TTC549 (cell line): ENCODE measurements around the gene KLHL25.

Source experiments
- FAIRE-seq: peaks from 2 replicates; lab custom pipeline; 2012; peaks lifted over from hg19 to GRCh38; lab: Jason Lieb, UNC

Gene KLHL25

DNA sequence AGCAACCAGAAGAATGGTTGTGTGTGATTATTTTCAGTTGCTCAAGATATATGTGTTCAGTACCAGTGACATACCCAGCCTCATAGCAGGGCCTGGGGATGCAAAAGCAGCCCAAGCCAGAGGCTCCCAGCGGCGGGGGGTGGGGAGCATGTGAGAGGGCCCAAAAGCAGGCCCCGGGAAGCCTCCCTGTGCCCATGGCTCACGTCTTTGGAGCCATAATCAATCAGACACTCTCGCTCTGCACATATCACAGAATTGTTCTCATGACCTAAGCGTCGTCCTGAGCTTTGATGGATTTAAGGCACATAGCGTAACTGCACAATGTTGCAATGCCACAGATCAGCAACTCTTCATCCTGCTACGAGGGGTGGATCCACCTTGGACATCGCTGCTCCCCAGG is 20.8 kb downstream of the KLHL25 start:
- FAIRE-seq: no peak

GRCh38 chr15:85773249-85773648 is 21.5 kb downstream of the KLHL25 start:
- FAIRE-seq: no peak

DNA sequence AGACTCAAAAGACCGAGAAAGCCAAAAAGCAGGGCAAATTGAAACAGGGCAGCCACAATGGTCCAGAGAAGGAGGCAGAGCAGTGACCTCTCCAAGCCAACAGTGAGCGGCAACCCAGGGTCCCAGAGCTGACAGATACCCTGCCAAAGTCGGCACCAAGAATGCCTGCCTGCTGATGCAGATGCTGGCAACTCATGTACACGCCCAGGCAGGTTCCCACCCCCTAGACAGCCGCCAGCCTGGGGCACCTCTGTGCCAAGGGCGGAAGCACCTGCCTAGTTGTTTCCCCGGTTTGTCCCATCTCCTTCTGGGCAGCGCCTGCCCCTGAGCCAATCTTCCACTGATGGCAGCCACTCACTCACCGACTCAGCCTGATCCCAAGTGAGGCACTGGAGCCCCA is 22.1 kb downstream of the KLHL25 start:
- no peak for FAIRE-seq

DNA sequence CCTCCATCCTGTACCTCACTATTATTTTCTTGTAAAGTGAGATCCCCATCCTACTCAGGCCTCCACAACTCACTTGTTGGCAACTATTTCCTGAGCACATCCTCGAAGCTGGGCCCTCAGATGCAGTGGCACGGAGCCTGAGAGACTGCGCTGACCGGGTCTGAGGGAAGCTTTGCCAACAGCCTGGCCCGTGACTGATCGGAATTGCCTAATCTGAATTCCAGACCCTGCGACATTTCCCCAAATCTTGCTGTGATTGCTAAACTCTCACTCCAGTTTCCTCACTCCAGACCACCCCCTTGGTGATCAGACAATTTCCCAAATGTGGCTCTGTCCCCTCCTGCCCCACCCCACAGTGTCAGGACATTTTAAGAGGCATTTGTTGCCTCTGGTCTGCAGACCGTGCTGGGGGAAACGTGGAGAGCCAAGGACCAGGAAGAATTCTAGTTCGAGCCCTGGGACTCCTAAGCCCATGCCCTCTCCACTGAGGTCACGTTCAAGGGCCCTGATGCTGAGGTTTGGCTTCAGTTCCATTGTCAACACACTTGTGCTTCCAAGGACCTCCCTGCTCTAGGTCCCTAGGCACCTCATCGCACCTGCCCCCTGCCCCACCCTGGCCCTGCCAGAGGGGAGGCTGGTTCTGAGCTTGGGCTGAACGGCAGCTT is 22.8 kb downstream of the KLHL25 start:
- no peak for FAIRE-seq

- no peak for FAIRE-seq
Observed at GRCh38 chr15:85771271-85771670, 23.5 kb downstream of the KLHL25 start.

- no peak for FAIRE-seq
Observed at GRCh38 chr15:85770096-85771041, 24.4 kb downstream of the KLHL25 start.

DNA sequence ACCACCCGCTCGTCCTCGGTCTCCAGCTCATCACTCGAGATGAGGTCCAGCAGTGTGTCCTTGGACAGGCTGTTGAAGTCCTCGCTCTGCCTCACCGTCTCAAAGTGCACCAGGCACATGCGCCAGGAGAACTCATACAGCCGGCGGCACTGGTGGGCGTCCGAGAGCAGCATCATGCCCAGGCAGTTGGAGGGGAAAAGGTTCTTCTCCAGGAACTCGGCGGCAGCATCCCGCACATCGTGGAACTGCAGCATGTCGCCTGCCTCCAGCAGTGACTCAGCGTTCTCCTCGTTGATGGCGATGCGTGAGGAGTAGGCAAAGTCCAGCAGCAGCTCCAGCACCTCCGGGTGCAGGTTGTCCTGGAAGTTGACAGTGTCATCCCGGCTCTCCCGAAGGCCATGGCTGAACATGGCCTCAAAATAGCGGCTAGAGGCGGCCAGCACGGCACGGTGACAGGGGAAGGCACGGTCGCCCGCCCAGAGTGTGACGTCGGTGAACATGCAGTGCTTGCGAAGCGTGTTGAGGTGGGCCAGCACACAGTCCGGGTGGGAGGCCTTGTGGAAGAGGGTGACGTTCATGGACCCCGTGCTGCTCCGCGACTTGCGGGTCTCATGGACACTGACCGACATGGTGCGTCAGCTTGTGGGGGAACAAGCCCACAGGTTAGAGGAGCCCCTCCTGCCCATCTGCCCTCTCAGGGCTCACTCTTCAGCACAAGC is 25.4 kb downstream of the KLHL25 start:
- no peak for FAIRE-seq

DNA sequence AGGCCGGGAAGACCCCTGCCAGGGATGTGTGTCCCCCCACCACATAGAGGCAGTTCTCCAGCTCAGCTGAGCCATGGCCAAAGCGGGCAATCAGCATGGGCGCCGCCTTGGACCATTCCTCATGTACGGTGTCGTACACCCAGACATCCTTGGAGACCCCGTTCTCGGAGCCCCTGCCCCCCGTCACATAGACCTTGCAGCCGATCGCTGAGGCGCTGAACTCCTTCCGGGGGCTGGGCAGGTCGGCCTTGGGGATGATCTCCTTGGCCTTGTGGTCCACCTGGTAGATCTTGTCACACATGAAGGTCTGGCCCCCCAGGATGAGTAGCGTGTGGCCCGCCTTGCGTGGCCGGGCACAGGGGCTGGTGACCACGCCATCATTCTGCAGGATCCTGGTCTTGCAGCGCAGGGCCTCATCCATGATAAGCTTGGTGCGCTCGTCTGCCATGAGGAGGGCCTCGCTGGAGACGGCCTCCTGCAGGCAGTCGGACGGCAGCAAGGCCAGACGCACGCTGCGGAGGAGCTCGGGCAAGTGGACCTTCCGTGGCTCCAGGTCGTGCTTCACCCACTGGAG is 26.0 kb downstream of the KLHL25 start:
- FAIRE-seq: no peak

DNA sequence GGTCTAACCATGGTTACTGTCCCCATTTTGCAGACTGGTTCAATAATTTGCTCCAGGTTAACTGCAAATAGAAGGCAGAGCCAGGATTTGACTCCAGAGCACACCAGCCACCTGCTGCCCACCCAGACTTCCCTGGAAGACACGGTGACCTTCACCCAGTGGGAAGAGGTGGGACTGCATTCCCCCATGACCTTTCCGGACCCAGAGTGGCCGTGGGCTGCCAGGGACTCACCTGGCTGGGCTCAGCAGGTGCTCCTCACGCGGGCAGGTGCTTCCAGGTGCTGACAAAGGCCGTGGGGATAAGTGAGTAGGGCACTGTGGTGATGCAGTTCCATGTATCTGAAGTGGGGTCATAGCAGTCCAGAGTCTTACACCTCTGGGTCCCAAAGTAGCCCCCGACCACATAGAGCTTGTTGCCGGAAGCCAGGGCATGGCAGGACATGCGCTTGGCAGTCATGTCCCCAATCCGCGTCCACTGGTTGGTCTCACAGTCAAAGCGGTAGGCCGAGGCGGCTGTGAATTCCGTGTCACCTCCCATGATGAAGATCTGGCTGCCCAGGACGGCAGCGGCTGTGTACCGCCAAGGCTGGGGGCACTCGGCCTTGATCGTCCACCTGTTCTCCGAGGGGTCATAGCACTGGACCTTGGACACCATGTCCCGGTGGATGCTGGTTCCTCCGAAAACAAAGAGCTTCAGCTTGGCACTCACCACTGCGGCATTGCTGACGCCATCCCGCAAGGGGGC is 26.8 kb downstream of the KLHL25 start:
- no peak for FAIRE-seq

- FAIRE-seq: no peak
Observed at GRCh38 chr15:85766001-85766831, 28.5 kb downstream of the KLHL25 start.

- no peak for FAIRE-seq
Observed at GRCh38 chr15:85764649-85765277, 30.0 kb downstream of the KLHL25 start.

DNA sequence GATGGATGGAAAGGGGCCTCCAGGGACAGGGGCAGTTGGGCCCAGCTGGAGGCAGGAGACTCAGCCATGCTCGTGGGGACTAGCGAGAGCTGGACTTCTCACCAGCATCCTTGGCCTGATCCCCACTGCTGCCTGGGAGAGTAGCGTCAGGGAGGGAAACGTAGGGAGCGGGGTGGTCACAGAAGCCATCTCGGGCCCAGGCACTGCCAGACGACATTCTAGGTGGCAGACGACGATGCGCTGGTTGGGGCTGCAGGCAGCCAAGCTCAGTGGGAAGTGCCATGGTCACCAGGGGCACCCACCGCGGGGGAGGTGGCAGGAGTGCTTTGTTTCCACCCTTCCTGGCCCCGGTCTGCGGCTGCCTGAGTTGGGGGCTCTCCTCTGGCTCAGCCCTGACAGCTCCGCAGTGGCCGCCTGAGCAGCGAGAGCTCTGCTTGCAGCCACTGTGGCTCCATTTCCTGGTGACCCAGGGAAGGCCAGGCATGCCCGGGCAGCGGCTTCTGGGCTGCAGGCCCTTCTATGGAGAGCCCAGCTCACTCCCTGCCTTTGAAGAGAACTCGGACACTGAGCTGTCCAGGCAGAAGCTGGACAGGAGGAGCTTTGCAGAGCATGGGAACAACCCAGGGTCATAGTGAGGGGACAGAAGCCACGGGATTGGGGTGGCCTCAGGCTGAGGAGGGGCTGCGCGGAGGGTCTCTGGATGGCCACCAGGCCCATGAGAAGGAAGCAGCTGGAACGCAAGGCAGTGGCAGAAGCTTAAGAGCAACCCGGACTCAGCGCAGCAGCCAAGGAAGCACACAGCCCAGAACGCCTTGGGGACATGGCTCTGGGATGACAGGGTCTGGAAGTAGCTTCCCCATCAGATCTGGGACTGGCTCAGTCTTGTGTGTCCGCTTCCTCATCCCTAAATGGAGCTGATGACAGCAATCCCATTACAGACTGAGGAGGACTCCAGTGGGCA is 30.8 kb downstream of the KLHL25 start:
- FAIRE-seq: no peak

DNA sequence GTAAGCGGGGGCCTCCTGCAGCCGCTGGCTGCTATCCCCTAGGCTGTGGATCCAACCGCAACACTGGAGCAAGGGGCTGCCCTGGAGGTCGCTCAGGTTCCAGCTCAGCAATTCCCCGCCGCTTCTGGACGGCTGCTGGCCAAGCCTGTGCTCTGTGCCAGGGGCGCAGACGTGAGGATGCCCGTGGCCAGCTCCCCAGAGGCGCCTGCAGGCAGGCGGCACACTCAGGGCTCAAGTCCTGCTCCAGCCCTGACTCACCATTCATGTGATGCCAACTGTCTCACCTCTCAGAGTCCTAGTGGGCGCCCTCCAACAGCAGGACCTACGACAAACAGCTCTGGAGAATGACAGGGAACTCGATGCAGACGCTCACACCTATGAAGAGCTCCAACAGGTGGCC is 31.6 kb downstream of the KLHL25 start:
- no peak for FAIRE-seq

- FAIRE-seq: no peak
Observed at GRCh38 chr15:85762756-85763127, 32.0 kb downstream of the KLHL25 start.

DNA sequence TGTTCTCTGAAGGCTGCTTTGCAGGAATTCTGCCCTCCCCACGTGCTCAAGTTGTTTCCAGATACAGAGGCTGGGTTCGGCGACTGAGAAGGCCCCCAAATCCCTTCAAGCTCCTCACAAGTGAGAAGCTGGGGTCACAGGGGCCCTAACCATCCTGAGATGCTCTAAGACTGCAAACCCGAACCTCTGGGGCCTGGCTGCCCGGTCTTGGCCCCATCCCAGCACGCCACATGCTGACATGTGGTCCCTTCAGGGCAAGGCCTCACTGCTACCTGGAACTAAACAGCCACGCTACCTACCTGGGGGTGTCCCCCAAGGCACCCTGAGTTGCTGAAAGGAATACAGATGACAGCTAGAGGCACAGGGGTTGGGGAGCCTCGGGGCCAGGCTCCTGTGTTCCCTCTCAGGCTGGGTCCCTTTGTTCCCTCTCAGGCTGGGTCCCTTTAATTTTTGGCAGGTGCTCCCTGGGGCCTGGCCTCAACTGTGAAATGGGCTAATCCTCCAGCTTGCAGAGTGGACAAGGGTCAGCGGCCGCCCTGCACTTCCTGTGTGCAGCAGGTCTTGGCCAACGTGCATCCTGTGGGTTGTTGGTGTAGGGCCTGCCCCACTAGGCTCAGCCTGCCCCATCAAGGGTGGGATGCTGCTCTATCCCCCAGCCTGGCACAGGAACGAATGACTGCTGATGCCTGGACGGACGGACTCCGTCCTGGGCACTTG is 32.5 kb downstream of the KLHL25 start:
- FAIRE-seq: no peak

DNA sequence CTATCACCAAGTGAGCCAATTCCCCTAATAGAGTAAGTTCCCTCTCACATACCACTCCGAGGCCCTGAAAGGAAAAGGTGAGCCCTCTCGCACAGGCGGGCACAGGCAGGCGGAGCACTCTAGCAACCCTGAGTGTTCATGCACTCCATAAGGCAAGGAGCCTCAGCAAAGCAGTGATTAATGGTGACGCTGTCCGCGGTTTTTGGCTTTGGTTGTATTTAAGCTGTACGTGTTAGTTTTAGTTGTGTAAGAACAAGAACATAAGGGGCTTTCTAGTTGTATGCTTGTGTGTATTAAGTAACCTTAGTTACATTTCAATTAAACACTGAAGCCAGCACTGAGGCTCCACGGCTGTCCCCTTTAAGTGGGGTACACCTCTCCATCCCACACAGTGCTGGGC is 33.1 kb downstream of the KLHL25 start:
- no peak for FAIRE-seq

DNA sequence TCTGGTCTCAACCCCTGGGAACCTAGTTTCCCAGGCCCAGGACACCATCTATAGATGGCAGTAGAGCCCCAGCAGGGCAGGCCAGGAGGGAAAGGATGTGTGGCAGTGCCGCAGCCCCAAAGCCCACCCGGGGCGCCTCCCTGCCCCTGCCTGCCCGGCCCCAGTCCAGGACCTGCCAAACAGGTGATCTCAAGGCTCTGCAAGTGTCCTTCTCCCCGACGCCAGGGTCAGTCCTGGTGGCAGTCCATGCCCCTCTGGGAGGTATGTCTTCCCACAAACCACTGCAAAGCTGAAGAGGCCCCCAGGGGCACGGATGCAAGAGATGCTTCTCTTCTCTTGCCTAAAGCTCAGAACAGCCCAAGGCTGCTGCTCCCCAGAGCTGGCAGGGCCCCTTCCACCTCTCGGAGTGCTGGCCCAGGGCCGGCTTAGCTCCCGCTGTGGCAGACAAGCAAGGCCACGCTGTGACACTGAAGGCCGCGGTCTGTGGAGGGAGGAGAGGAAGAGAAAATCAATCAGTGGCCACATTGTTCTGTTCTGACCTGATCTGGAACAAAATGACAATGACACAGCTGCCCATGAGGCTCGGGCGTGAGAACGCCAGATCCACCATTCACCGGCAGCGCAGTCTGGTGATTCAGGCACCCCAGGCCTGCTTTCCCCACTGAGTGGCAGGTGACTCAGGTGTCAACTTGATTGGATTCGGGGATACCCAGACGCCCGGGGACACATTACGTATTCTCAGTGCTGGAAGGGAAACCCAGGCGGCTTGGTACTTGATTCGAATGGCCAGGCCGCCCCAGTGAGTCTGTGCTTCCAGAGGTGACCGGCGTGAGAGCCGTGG is 34.0 kb downstream of the KLHL25 start:
- no peak for FAIRE-seq

- FAIRE-seq: no peak
Observed at GRCh38 chr15:85760049-85760448, 34.7 kb downstream of the KLHL25 start.
